AG09309 (cell line): Measurements from ENCODE around the gene BOLA1.
"Not testable (repeated sequence)": the region's sequence is repeated elsewhere in the genome, so short reads cannot be mapped to it uniquely, and the experiment has no call there.

ENCODE experiments used
- DNase-seq: peaks from one replicate; pipeline ENCODE4 v3.0.0-alpha.2; 2010; ENCODE audit warnings: low read depth
- H3K4me3 ChIP-seq: 2 replicates; pipeline ENCODE4 v1.5.1; 2011; ENCODE audit warnings: mild to moderate bottlenecking, low read depth, low read length, moderate library complexity; ENCODE audit not compliant: control insufficient read depth
- CTCF ChIP-seq: IDR thresholded peaks from 2 replicates; pipeline ENCODE4 v1.5.1; 2011; ENCODE audit warnings: mild to moderate bottlenecking, low read depth, low read length, inconsistent platforms; ENCODE audit not compliant: insufficient read depth, control insufficient read depth; ENCODE audit errors: missing control alignments

Gene BOLA1

GRCh38 chr1:149899460-149900284, at the start of gene BOLA1:
TSS of gene BOLA1 (plus strand) at chr1:149899568. CDS start at chr1:149900060, 492 bp downstream.
- no peak for TF ChIP-seq CTCF
- no peak for DNase-seq
- H3K4me3 ChIP-seq: peak within 1 kb of the TSS; percentile 59

GRCh38 chr1:149849947-149850360, 49.4 kb upstream of the BOLA1 start:
- no peak for DNase-seq
- H3K4me3 ChIP-seq: peak overlapping the region; percentile 49
- TF ChIP-seq CTCF: no peak

GRCh38 chr1:149850732-149851345, 48.5 kb upstream of the BOLA1 start:
- H3K4me3 ChIP-seq, DNase-seq: not testable (repeated sequence)

GRCh38 chr1:149851585-149852213, 47.7 kb upstream of the BOLA1 start:
- H3K4me3 ChIP-seq, DNase-seq: not testable (repeated sequence)

- not testable (repeated sequence) for H3K4me3 ChIP-seq, DNase-seq
Observed at GRCh38 chr1:149852263-149852662, 47.1 kb upstream of the BOLA1 start.

GRCh38 chr1:149860271-149860670, 39.1 kb upstream of the BOLA1 start:
- not testable (repeated sequence) for H3K4me3 ChIP-seq, DNase-seq

GRCh38 chr1:149860684-149861496, 38.5 kb upstream of the BOLA1 start:
- not testable (repeated sequence) for H3K4me3 ChIP-seq, DNase-seq

GRCh38 chr1:149861497-149862054, 37.8 kb upstream of the BOLA1 start:
- not testable (repeated sequence) for DNase-seq, H3K4me3 ChIP-seq

- H3K4me3 ChIP-seq, DNase-seq: not testable (repeated sequence)
Observed at GRCh38 chr1:149866887-149867286, 32.5 kb upstream of the BOLA1 start.

GRCh38 chr1:149873060-149873459, 26.3 kb upstream of the BOLA1 start:
- not testable (repeated sequence) for H3K4me3 ChIP-seq, DNase-seq
